BE2C (cell line): ENCODE results near the gene PCK2.

ENCODE experiments used
- DNase-seq: peaks from one replicate; pipeline ENCODE4 v3.0.0-alpha.2; 2020
- H3K27me3 ChIP-seq: fragments of 250-450 bp; sonication (Bioruptor Pico); 2 replicates; pipeline ENCODE4 v1.5.1; 2020; ENCODE audit warnings: mild to moderate bottlenecking
- H3K36me3 ChIP-seq: fragments of 250-450 bp; sonication (Bioruptor Pico); 2 replicates; pipeline ENCODE4 v1.5.1; 2020; ENCODE audit warnings: mild to moderate bottlenecking
- H3K4me1 ChIP-seq: fragments of 250-450 bp; sonication (Bioruptor Pico); 2 replicates; pipeline ENCODE4 v1.5.1; 2020
- H3K4me3 ChIP-seq: 2 replicates; pipeline ENCODE4 v1.5.1; 2011; ENCODE audit warnings: low read depth, low read length
- H3K9me3 ChIP-seq: fragments of 250-450 bp; sonication (Bioruptor Pico); 2 replicates; pipeline ENCODE4 v1.5.1; 2020
- TF ChIP-seq, protein P1 (sequence below): IDR thresholded peaks from 2 replicates; pipeline ENCODE4 v1.5.1; 2012; ENCODE audit warnings: mild to moderate bottlenecking, low read depth, low read length

Gene PCK2

GRCh38 chr14:24074625-24075484, 19.3 kb upstream of the PCK2 start:
- Histone ChIP-seq H3K9me3 (no peaks in the 10 kb centered on the region), H3K4me1 (peaks cover 8% of the 10 kb centered on the region), H3K36me3 (no peaks in the 10 kb centered on the region), H3K27me3 (no peaks in the 10 kb centered on the region), H3K4me3 (no peak overlapping the region)
- no peak for DNase-seq
- TF ChIP-seq, protein P1, sequence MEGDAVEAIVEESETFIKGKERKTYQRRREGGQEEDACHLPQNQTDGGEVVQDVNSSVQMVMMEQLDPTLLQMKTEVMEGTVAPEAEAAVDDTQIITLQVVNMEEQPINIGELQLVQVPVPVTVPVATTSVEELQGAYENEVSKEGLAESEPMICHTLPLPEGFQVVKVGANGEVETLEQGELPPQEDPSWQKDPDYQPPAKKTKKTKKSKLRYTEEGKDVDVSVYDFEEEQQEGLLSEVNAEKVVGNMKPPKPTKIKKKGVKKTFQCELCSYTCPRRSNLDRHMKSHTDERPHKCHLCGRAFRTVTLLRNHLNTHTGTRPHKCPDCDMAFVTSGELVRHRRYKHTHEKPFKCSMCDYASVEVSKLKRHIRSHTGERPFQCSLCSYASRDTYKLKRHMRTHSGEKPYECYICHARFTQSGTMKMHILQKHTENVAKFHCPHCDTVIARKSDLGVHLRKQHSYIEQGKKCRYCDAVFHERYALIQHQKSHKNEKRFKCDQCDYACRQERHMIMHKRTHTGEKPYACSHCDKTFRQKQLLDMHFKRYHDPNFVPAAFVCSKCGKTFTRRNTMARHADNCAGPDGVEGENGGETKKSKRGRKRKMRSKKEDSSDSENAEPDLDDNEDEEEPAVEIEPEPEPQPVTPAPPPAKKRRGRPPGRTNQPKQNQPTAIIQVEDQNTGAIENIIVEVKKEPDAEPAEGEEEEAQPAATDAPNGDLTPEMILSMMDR = no peak

DNA sequence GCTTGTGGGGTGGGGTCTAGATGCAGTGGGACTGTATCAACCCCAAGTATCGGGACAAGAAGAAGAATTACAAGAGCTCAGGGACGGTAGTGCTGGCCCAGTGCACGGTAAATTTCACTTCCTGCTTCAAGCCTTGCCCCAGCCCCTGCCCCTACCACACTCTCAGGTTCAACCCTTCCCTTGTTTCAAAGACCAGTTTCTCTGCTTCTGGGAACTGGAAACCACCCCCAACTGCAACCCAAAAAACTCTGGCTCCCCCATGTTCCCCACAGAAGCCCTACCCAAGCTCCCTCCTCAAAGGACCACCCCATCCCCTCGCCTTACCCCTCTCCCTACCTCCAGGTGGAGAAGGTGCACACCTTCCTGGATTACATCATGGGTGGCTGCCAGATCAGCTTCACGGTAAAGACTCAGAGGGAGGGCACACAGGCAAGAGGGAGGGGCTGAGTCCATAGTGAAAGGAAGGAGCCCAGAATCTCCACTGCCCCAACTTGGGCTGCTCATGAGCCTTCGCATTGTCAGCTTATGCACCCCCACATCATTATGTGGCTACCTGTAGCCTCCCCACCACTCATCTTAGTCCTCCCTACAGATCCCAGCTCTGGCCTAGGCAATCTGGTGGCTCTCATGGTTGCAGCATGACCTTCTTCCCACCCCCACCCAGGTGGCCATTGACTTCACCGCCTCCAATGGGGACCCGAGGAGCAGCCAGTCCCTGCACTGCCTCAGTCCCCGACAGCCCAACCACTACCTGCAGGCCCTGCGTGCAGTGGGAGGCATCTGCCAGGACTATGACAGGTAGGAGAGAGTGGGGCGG, 18.4 kb upstream of the PCK2 start:
- Histone ChIP-seq H3K36me3 (no peaks in the 10 kb centered on the region), H3K27me3 (no peaks in the 10 kb centered on the region), H3K4me1 (peaks cover 15% of the 10 kb centered on the region), H3K9me3 (no peaks in the 10 kb centered on the region), H3K4me3 (no peak overlapping the region)
- TF ChIP-seq, protein P1 = no peak
- no peak for DNase-seq

- Histone ChIP-seq H3K36me3 (no peaks in the 10 kb centered on the region), H3K27me3 (no peaks in the 10 kb centered on the region), H3K4me1 (peaks cover 17% of the 10 kb centered on the region), H3K9me3 (no peaks in the 10 kb centered on the region), H3K4me3 (no peak overlapping the region)
- no peak for DNase-seq
- TF ChIP-seq, protein P1 = no peak
Measured at GRCh38 chr14:24076302-24076601, 17.9 kb upstream of the PCK2 start.

- DNase-seq = no peak
- H3K4me3 ChIP-seq = no peak overlapping the region
- no peaks in the 10 kb centered on the region for H3K36me3 ChIP-seq
- no peaks in the 10 kb centered on the region for H3K9me3 ChIP-seq
- H3K4me1 ChIP-seq = peaks cover 17% of the 10 kb centered on the region
- TF ChIP-seq, protein P1 = no peak
- H3K27me3 ChIP-seq = no peaks in the 10 kb centered on the region
Measured at GRCh38 chr14:24077086-24077485, 17.0 kb upstream of the PCK2 start.

GRCh38 chr14:24078146-24078545, 16.0 kb upstream of the PCK2 start:
- Histone ChIP-seq H3K36me3 (no peaks in the 10 kb centered on the region), H3K4me3 (no peak overlapping the region), H3K4me1 (peaks cover 17% of the 10 kb centered on the region), H3K9me3 (no peaks in the 10 kb centered on the region), H3K27me3 (no peaks in the 10 kb centered on the region)
- TF ChIP-seq, protein P1 = no peak
- DNase-seq = no peak
